GM23338 (cell line): Measurements from ENCODE around the gene CHAD. TPM values are rescaled to one million over a fixed set of nuclear protein-coding genes. Genes with fewer than 3 reads are reported as not detected.

Source experiments
- ATAC-seq: fragments of 200-7000 bp; cut with Tn5 transposase; 3 replicates; pipeline ENCODE4 v1.9.1; 2020
- DNase-seq: peaks from one replicate; pipeline ENCODE4 v3.0.0-alpha.2; 2015; ENCODE audit warnings: low spot score
- H2AFZ ChIP-seq: fragments of 200-600 bp; sonication (generic); 2 replicates; pipeline ENCODE4 v1.8.0; 2016; ENCODE audit warnings: antibody characterized with exemption, mild to moderate bottlenecking, moderate library complexity
- H3F3A ChIP-seq: fragments of 200-600 bp; sonication (generic); replicated peaks from 2 replicates; pipeline ENCODE4 v1.8.0; 2017; ENCODE audit warnings: antibody characterized with exemption, mixed run types, low read depth
- H3K27ac ChIP-seq: fragments of 200-600 bp; sonication (generic); 2 replicates; pipeline ENCODE4 v1.6.1; 2016; ENCODE audit warnings: low read depth
- H3K27me3 ChIP-seq: fragments of 200-600 bp; sonication (generic); 2 replicates; pipeline ENCODE4 v1.8.0; 2016; ENCODE audit warnings: mild to moderate bottlenecking, mixed run types, moderate library complexity; ENCODE audit not compliant: insufficient read depth
- H3K36me3 ChIP-seq: fragments of 200-600 bp; sonication (generic); 2 replicates; pipeline ENCODE4 v1.8.0; 2016; ENCODE audit warnings: mild to moderate bottlenecking; ENCODE audit not compliant: insufficient read depth
- H3K4me1 ChIP-seq: fragments of 200-600 bp; sonication (generic); 2 replicates; pipeline ENCODE4 v1.8.0; 2016; ENCODE audit warnings: mild to moderate bottlenecking, moderate library complexity; ENCODE audit not compliant: insufficient read depth
- H3K4me2 ChIP-seq: fragments of 200-600 bp; sonication (generic); 2 replicates; pipeline ENCODE4 v1.7.1; 2017; ENCODE audit warnings: mixed run types
- H3K4me3 ChIP-seq: fragments of 200-600 bp; sonication (generic); 2 replicates; pipeline ENCODE4 v1.6.1; 2016; ENCODE audit warnings: mixed run types
- H3K79me2 ChIP-seq: fragments of 200-600 bp; sonication (generic); replicated peaks from 2 replicates; pipeline ENCODE4 v1.8.0; 2017; ENCODE audit warnings: mild to moderate bottlenecking; ENCODE audit not compliant: insufficient read depth
- H3K9me2 ChIP-seq: fragments of 200-600 bp; sonication (generic); 2 replicates; pipeline ENCODE4 v1.8.0; 2017; ENCODE audit not compliant: insufficient read depth
- H4K20me1 ChIP-seq: fragments of 200-600 bp; sonication (generic); replicated peaks from 2 replicates; pipeline ENCODE4 v1.8.0; 2017; ENCODE audit warnings: mild to moderate bottlenecking; ENCODE audit not compliant: insufficient read depth
- H3K27ac Mint-ChIP-seq: 2 replicates; pipeline ENCODE4 v1.8.0; 2020; ENCODE audit warnings: inconsistent platforms, mild to moderate bottlenecking, moderate library complexity, mixed read lengths
- H3K27me3 Mint-ChIP-seq: 3 replicates; pipeline ENCODE4 v1.8.0; 2022; ENCODE audit warnings: low read depth, mild to moderate bottlenecking, moderate library complexity, mixed read lengths, inconsistent platforms; ENCODE audit not compliant: insufficient read depth, poor library complexity
- H3K36me3 Mint-ChIP-seq: 3 replicates; pipeline ENCODE4 v1.8.0; 2021; ENCODE audit warnings: low read depth, mild to moderate bottlenecking, inconsistent platforms, moderate library complexity, mixed read lengths
- H3K4me1 Mint-ChIP-seq: 3 replicates; pipeline ENCODE4 v1.8.0; 2020; ENCODE audit warnings: mild to moderate bottlenecking, inconsistent platforms, mixed read lengths
- H3K4me3 Mint-ChIP-seq: 3 replicates; pipeline ENCODE4 v1.8.0; 2021; ENCODE audit warnings: moderate library complexity, mild to moderate bottlenecking, inconsistent platforms, mixed read lengths
- H3K9me3 Mint-ChIP-seq: 3 replicates; pipeline ENCODE4 v1.8.0; 2020; ENCODE audit warnings: moderate library complexity, mild to moderate bottlenecking, inconsistent platforms, mixed read lengths
- CREB1 ChIP-seq: fragments of 250-450 bp; sonication (Bioruptor Pico); IDR thresholded peaks from 2 replicates; pipeline ENCODE4 v1.5.0; 2020; ENCODE audit warnings: low read depth, mild to moderate bottlenecking, moderate library complexity
- JUNB ChIP-seq: IDR thresholded peaks from one replicate; pipeline ENCODE4 v1.6.1; 2016; ENCODE audit warnings: antibody characterized with exemption; ENCODE audit not compliant: unreplicated experiment
- NANOG ChIP-seq: IDR thresholded peaks from 2 replicates; pipeline ENCODE4 v1.6.1; 2016; ENCODE audit warnings: antibody characterized with exemption, borderline replicate concordance
- POLR2AphosphoS5 ChIP-seq: IDR thresholded peaks from 2 replicates; pipeline ENCODE4 v1.6.1; 2016; ENCODE audit warnings: antibody characterized with exemption, low read depth
- STAT1 ChIP-seq: IDR thresholded peaks from one replicate; pipeline ENCODE4 v1.6.1; 2016; ENCODE audit warnings: antibody characterized with exemption; ENCODE audit not compliant: unreplicated experiment
- ZNF114 ChIP-seq: fragments of 250-450 bp; sonication (Bioruptor Pico); IDR thresholded peaks from 2 replicates; pipeline ENCODE4 v1.5.0; 2020; ENCODE audit warnings: mild to moderate bottlenecking, moderate library complexity
- ZNF331 ChIP-seq: fragments of 250-450 bp; sonication (Bioruptor Pico); IDR thresholded peaks from 2 replicates; pipeline ENCODE4 v1.5.0; 2020; ENCODE audit warnings: low read depth, mild to moderate bottlenecking, moderate library complexity
- polyA plus RNA-seq: library from polyadenylated mRNA; unstranded; fragments of >200 nt; fragmentation: Nextera tagmentation; extraction: Ambion mirVana; gene quantifications from 2 replicates; pipeline ENCODE4 v1.2.1, GENCODE V29; 2016
- total RNA-seq: library from RNA; depleted of rRNA; stranded (reverse); fragments of >200 nt; shearing (Covaris generic); gene quantifications from 2 replicates; pipeline ENCODE4 v1.2.3, GENCODE V29; 2014
- TF ChIP-seq, protein P1 (sequence below): IDR thresholded peaks from 2 replicates; pipeline ENCODE4 v1.6.1; 2016; ENCODE audit warnings: antibody characterized with exemption
- TF ChIP-seq, protein P2 (sequence below): fragments of 250-450 bp; sonication (Bioruptor Pico); IDR thresholded peaks from 2 replicates; pipeline ENCODE4 v1.5.0; 2020; ENCODE audit warnings: mild to moderate bottlenecking, moderate library complexity
- TF ChIP-seq, protein P3 (sequence below), 2 experiments: fragments of 200-600 bp in 1 of 2; sonication (generic) in 1 of 2; conservative IDR thresholded peaks; 2 replicates each; pipeline versions ENCODE4 v1.5.1 to v1.6.1; 2016 to 2017; ENCODE audit warnings: antibody characterized with exemption in 2 of 2, low read depth in 2 of 2, mild to moderate bottlenecking in 2 of 2, moderate library complexity in 1 of 2
- TF ChIP-seq, protein P4 (sequence below): IDR thresholded peaks from one replicate; pipeline ENCODE4 v1.6.1; 2018; ENCODE audit warnings: antibody characterized with exemption; ENCODE audit not compliant: unreplicated experiment

CHAD gene
- total and polyA plus RNA-seq, 2 experiments from 2014 or later, result 0.18 TPM; not detected in 1

DNA sequence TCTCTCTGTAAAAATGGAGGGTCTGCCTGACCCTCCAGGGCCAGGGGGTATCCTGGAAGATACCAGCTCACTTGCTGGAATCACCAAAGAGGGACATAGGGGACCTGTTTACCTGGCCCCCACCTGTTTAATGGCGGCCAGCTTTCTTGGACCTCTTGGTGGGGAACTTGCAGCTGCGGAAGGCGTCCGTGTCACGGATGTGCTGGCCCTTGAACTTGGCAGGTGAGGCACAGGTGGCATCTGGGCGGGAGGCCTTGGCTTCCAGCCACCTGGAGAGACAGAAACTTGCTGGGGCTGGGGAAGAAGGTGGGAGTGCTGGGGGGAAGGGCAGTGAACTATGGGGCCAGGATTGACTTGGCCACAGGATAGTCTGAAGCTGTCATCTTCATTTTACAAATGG lies 3.5 kb downstream of the CHAD start:
- Mint-ChIP-seq H3K4me1 (peaks cover 13% of the 10 kb centered on the region), H3K27ac (no peak overlapping the region), H3K9me3 (no peaks in the 10 kb centered on the region; the same call in 2 of the 3 replicates), H3K4me3 (no peak overlapping the region), H3K36me3 (no peaks in the 10 kb centered on the region; the same call in 2 of the 3 replicates), H3K27me3 (peaks cover 27% of the 10 kb centered on the region)
- TF ChIP-seq ZNF331 (CRISPR knock-in tag) (no peak), JUNB (no peak), NANOG (no peak), ZNF114 (no peak), POLR2AphosphoS5 (no peak), STAT1 (no peak), CREB1 (no peak)
- TF ChIP-seq, protein P1, sequence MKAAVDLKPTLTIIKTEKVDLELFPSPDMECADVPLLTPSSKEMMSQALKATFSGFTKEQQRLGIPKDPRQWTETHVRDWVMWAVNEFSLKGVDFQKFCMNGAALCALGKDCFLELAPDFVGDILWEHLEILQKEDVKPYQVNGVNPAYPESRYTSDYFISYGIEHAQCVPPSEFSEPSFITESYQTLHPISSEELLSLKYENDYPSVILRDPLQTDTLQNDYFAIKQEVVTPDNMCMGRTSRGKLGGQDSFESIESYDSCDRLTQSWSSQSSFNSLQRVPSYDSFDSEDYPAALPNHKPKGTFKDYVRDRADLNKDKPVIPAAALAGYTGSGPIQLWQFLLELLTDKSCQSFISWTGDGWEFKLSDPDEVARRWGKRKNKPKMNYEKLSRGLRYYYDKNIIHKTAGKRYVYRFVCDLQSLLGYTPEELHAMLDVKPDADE, result no peak
- TF ChIP-seq, protein P2, sequence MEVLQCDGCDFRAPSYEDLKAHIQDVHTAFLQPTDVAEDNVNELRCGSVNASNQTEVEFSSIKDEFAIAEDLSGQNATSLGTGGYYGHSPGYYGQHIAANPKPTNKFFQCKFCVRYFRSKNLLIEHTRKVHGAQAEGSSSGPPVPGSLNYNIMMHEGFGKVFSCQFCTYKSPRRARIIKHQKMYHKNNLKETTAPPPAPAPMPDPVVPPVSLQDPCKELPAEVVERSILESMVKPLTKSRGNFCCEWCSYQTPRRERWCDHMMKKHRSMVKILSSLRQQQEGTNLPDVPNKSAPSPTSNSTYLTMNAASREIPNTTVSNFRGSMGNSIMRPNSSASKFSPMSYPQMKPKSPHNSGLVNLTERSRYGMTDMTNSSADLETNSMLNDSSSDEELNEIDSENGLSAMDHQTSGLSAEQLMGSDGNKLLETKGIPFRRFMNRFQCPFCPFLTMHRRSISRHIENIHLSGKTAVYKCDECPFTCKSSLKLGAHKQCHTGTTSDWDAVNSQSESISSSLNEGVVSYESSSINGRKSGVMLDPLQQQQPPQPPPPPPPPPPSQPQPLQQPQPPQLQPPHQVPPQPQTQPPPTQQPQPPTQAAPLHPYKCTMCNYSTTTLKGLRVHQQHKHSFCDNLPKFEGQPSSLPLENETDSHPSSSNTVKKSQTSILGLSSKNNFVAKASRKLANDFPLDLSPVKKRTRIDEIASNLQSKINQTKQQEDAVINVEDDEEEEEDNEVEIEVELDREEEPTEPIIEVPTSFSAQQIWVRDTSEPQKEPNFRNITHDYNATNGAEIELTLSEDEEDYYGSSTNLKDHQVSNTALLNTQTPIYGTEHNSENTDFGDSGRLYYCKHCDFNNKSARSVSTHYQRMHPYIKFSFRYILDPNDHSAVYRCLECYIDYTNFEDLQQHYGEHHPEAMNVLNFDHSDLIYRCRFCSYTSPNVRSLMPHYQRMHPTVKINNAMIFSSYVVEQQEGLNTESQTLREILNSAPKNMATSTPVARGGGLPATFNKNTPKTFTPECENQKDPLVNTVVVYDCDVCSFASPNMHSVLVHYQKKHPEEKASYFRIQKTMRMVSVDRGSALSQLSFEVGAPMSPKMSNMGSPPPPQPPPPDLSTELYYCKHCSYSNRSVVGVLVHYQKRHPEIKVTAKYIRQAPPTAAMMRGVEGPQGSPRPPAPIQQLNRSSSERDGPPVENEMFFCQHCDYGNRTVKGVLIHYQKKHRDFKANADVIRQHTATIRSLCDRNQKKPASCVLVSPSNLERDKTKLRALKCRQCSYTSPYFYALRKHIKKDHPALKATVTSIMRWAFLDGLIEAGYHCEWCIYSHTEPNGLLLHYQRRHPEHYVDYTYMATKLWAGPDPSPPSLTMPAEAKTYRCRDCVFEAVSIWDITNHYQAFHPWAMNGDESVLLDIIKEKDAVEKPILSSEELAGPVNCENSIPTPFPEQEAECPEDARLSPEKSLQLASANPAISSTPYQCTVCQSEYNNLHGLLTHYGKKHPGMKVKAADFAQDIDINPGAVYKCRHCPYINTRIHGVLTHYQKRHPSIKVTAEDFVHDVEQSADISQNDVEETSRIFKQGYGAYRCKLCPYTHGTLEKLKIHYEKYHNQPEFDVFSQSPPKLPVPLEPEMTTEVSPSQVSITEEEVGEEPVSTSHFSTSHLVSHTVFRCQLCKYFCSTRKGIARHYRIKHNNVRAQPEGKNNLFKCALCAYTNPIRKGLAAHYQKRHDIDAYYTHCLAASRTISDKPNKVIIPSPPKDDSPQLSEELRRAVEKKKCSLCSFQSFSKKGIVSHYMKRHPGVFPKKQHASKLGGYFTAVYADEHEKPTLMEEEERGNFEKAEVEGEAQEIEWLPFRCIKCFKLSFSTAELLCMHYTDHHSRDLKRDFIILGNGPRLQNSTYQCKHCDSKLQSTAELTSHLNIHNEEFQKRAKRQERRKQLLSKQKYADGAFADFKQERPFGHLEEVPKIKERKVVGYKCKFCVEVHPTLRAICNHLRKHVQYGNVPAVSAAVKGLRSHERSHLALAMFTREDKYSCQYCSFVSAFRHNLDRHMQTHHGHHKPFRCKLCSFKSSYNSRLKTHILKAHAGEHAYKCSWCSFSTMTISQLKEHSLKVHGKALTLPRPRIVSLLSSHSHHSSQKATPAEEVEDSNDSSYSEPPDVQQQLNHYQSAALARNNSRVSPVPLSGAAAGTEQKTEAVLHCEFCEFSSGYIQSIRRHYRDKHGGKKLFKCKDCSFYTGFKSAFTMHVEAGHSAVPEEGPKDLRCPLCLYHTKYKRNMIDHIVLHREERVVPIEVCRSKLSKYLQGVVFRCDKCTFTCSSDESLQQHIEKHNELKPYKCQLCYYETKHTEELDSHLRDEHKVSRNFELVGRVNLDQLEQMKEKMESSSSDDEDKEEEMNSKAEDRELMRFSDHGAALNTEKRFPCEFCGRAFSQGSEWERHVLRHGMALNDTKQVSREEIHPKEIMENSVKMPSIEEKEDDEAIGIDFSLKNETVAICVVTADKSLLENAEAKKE (CRISPR knock-in tag), result no peak
- TF ChIP-seq, protein P3, sequence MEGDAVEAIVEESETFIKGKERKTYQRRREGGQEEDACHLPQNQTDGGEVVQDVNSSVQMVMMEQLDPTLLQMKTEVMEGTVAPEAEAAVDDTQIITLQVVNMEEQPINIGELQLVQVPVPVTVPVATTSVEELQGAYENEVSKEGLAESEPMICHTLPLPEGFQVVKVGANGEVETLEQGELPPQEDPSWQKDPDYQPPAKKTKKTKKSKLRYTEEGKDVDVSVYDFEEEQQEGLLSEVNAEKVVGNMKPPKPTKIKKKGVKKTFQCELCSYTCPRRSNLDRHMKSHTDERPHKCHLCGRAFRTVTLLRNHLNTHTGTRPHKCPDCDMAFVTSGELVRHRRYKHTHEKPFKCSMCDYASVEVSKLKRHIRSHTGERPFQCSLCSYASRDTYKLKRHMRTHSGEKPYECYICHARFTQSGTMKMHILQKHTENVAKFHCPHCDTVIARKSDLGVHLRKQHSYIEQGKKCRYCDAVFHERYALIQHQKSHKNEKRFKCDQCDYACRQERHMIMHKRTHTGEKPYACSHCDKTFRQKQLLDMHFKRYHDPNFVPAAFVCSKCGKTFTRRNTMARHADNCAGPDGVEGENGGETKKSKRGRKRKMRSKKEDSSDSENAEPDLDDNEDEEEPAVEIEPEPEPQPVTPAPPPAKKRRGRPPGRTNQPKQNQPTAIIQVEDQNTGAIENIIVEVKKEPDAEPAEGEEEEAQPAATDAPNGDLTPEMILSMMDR (conservative IDR thresholded peaks at IDR 0.05; ENCODE audit: low read depth in 2 of 2), result no peak
- TF ChIP-seq, protein P4, sequence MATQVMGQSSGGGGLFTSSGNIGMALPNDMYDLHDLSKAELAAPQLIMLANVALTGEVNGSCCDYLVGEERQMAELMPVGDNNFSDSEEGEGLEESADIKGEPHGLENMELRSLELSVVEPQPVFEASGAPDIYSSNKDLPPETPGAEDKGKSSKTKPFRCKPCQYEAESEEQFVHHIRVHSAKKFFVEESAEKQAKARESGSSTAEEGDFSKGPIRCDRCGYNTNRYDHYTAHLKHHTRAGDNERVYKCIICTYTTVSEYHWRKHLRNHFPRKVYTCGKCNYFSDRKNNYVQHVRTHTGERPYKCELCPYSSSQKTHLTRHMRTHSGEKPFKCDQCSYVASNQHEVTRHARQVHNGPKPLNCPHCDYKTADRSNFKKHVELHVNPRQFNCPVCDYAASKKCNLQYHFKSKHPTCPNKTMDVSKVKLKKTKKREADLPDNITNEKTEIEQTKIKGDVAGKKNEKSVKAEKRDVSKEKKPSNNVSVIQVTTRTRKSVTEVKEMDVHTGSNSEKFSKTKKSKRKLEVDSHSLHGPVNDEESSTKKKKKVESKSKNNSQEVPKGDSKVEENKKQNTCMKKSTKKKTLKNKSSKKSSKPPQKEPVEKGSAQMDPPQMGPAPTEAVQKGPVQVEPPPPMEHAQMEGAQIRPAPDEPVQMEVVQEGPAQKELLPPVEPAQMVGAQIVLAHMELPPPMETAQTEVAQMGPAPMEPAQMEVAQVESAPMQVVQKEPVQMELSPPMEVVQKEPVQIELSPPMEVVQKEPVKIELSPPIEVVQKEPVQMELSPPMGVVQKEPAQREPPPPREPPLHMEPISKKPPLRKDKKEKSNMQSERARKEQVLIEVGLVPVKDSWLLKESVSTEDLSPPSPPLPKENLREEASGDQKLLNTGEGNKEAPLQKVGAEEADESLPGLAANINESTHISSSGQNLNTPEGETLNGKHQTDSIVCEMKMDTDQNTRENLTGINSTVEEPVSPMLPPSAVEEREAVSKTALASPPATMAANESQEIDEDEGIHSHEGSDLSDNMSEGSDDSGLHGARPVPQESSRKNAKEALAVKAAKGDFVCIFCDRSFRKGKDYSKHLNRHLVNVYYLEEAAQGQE, result no peak
- peaks cover 10% of the 10 kb centered on the region; the same call in 1 of the 2 replicates for H3K4me1 ChIP-seq
- H3K27ac ChIP-seq, result no peak overlapping the region
- H3K27me3 ChIP-seq, result peaks cover 33% of the 10 kb centered on the region
- H3K4me2 ChIP-seq, result no peak overlapping the region
- no peak overlapping the region for H2AFZ ChIP-seq
- ATAC-seq (no peak), DNase-seq (no peak)
- H3K79me2 ChIP-seq, result no peaks in the 10 kb centered on the region
- no peaks in the 10 kb centered on the region for H3K9me2 ChIP-seq
- H4K20me1 ChIP-seq, result peaks cover 4% of the 10 kb centered on the region; the same call in 1 of the 2 replicates
- H3F3A ChIP-seq, result 0 out of 2 replicates have a peak, but pooled peaks cover 4% of the 10 kb centered on the region
- no peak overlapping the region for H3K4me3 ChIP-seq
- H3K36me3 ChIP-seq, result no peaks in the 10 kb centered on the region
